HCT116 (cell line): ENCODE data around the gene FSIP2. TPM values are rescaled to one million over a fixed set of nuclear protein-coding genes. Genes with fewer than 3 reads are reported as not detected.

ENCODE experiments used
- ATAC-seq: fragments of 200-7000 bp; cut with Tn5 transposase; 2 replicates; pipeline ENCODE4 v1.9.1; 2020; ENCODE audit warnings: mild to moderate bottlenecking, moderate library complexity
- BruUV-seq: library from RNA; stranded (reverse); fragments of 400-500 nt; replicated peaks from 2 replicates; lab custom pipeline; 2021; lab: Mats Ljungman, UMichigan
- CTCF ChIA-PET: fragments of 300-600 bp; sonication (Branson Sonifier 250); formaldehyde crosslinking; loops from one replicate; lab custom pipeline; 2021; ENCODE audit warnings: antibody characterized with exemption; lab: Charles Lee
- POLR2A ChIA-PET: fragments of 300-600, 350-600 bp; sonication (Branson Sonifier 250); formaldehyde crosslinking; loops from one replicate; lab custom pipeline; 2021; ENCODE audit warnings: antibody characterized with exemption; lab: Charles Lee
- RAD21 ChIA-PET, 2 experiments: fragments of 300-600 bp; sonication (Branson Sonifier 250); formaldehyde crosslinking; loops; one replicate each; lab custom pipeline; 2023; ENCODE audit warnings: low total read pairs in 2 of 2; ENCODE audit not compliant: uncharacterized antibody in 2 of 2, unreplicated experiment in 2 of 2, low non-redundant PET in 1 of 2; lab: Charles Lee
- DNase-seq: peaks from one replicate; pipeline ENCODE4 v3.0.0-alpha.2; 2010; ENCODE audit warnings: low read depth, low spot score
- H2AFZ ChIP-seq: fragments of 200-600 bp; shearing (Covaris generic), sonication (generic); 2 replicates; pipeline ENCODE4 v1.6.1; 2017; ENCODE audit warnings: low read depth, mixed run types, mixed read lengths, antibody characterized with exemption, low read length; ENCODE audit not compliant: poor library complexity, severe bottlenecking
- H3K27ac ChIP-seq: 2 replicates; pipeline ENCODE4 v1.5.1; 2012; ENCODE audit warnings: low read depth, low read length
- H3K27me3 ChIP-seq: fragments of 200-600 bp; sonication (generic); 2 replicates; pipeline ENCODE4 v1.6.1; 2016; ENCODE audit warnings: mixed run types, low read length, mixed read lengths; ENCODE audit not compliant: insufficient read depth
- H3K36me3 ChIP-seq, 2 experiments: fragments of 200-500 bp in 1 of 2; fragments of 200-600 bp in 1 of 2; sonication (Bioruptor generic) in 1 of 2; sonication (generic) in 1 of 2; 2 replicates each; pipeline versions ENCODE4 v1.5.1 to v1.6.1; 2014 to 2016; ENCODE audit warnings: low read length in 2 of 2, inconsistent platforms in 1 of 2, mixed read lengths in 1 of 2, mixed run types in 1 of 2; ENCODE audit not compliant: insufficient read depth in 2 of 2, control insufficient read depth in 1 of 2
- H3K4me1 ChIP-seq, 2 experiments: fragments of 200-600 bp in 1 of 2; sonication (generic) in 1 of 2; 2 replicates each; pipeline versions ENCODE4 v1.5.1 to v1.6.1; 2012 to 2017; ENCODE audit warnings: low read length in 2 of 2, inconsistent platforms in 1 of 2, mild to moderate bottlenecking in 1 of 2, mixed read lengths in 1 of 2, mixed run types in 1 of 2, moderate library complexity in 1 of 2; ENCODE audit not compliant: insufficient read depth in 2 of 2, control insufficient read depth in 1 of 2
- H3K4me2 ChIP-seq: fragments of 200-600 bp; sonication (generic); 2 replicates; pipeline ENCODE4 v1.6.1; 2017; ENCODE audit warnings: mixed run types, low read length, mixed read lengths
- H3K4me3 ChIP-seq, 2 experiments: fragments of 200-600 bp in 1 of 2; sonication (generic) in 1 of 2; replicated peaks in 1 of 2; 2 replicates each; pipeline ENCODE4 v1.5.1; 2011 to 2016; ENCODE audit warnings: low read length in 2 of 2, control low read depth in 1 of 2, low read depth in 1 of 2, mild to moderate bottlenecking in 1 of 2, mixed read lengths in 1 of 2, mixed run types in 1 of 2
- H3K79me2 ChIP-seq: fragments of 200-600 bp; sonication (generic); 2 replicates; pipeline ENCODE4 v1.6.1; 2017; ENCODE audit warnings: mild to moderate bottlenecking, mixed run types, low read length, moderate library complexity, mixed read lengths; ENCODE audit not compliant: insufficient read depth
- H3K9ac ChIP-seq: fragments of 200-600 bp; sonication (generic); 2 replicates; pipeline ENCODE4 v1.6.1; 2016; ENCODE audit warnings: low read length, mixed read lengths
- H3K9me2 ChIP-seq: fragments of 200-600 bp; sonication (generic), shearing (Covaris generic); 2 replicates; pipeline ENCODE4 v1.6.1; 2017; ENCODE audit warnings: mixed run types, mild to moderate bottlenecking, moderate library complexity; ENCODE audit not compliant: insufficient read depth
- H3K9me3 ChIP-seq, 2 experiments: fragments of 200-500 bp in 1 of 2; fragments of 200-600 bp in 1 of 2; sonication (Bioruptor generic) in 1 of 2; sonication (generic) in 1 of 2; 2 replicates each; pipeline ENCODE4 v1.6.1; 2014 to 2017; ENCODE audit warnings: low read length in 2 of 2, mixed read lengths in 2 of 2, inconsistent platforms in 1 of 2, low read depth in 1 of 2, mild to moderate bottlenecking in 1 of 2, mixed run types in 1 of 2, moderate library complexity in 1 of 2; ENCODE audit not compliant: control insufficient read depth in 1 of 2, insufficient read depth in 1 of 2
- H4K20me1 ChIP-seq: fragments of 200-600 bp; sonication (generic), shearing (Covaris generic); 2 replicates; pipeline ENCODE4 v1.6.1; 2017; ENCODE audit warnings: mixed run types, mild to moderate bottlenecking, moderate library complexity; ENCODE audit not compliant: insufficient read depth
- ATF3 ChIP-seq: IDR thresholded peaks from 2 replicates; pipeline ENCODE4 v1.6.1; 2012
- CEBPB ChIP-seq: IDR thresholded peaks from 2 replicates; pipeline ENCODE4 v1.6.1; 2012; ENCODE audit warnings: low read depth
- EGR1 ChIP-seq: IDR thresholded peaks from 2 replicates; pipeline ENCODE4 v1.6.1; 2012; ENCODE audit warnings: low read depth
- ELF1 ChIP-seq: IDR thresholded peaks from 2 replicates; pipeline ENCODE4 v1.6.1; 2012; ENCODE audit warnings: low read depth, borderline replicate concordance
- EZH2phosphoT487 ChIP-seq: fragments of 200-600 bp; IDR thresholded peaks from 2 replicates; pipeline ENCODE4 v1.6.1; 2018; ENCODE audit warnings: antibody characterized with exemption, borderline replicate concordance
- JUND ChIP-seq: IDR thresholded peaks from 2 replicates; pipeline ENCODE4 v1.6.1; 2012
- POLR2AphosphoS5 ChIP-seq: IDR thresholded peaks from 2 replicates; pipeline ENCODE4 v1.6.1; 2011; ENCODE audit warnings: mild to moderate bottlenecking, low read depth, low read length, moderate library complexity
- REST ChIP-seq: IDR thresholded peaks from 2 replicates; pipeline ENCODE4 v1.6.1; 2012; ENCODE audit warnings: low read depth
- SIN3A ChIP-seq: IDR thresholded peaks from 2 replicates; pipeline ENCODE4 v1.6.1; 2012; ENCODE audit warnings: low read depth
- SRF ChIP-seq: IDR thresholded peaks from 2 replicates; pipeline ENCODE4 v1.6.1; 2012; ENCODE audit warnings: low read depth
- TCF7L2 ChIP-seq: IDR thresholded peaks from 2 replicates; pipeline ENCODE4 v1.7.0; 2011; ENCODE audit warnings: borderline replicate concordance, inconsistent platforms; ENCODE audit not compliant: insufficient read depth, insufficient read length; ENCODE audit errors: extremely low read depth
- ZBTB33 ChIP-seq: IDR thresholded peaks from 2 replicates; pipeline ENCODE4 v1.6.1; 2011; ENCODE audit warnings: mild to moderate bottlenecking, low read length, moderate library complexity; ENCODE audit not compliant: insufficient replicate concordance; ENCODE audit errors: extremely low read depth
- intact Hi-C: fragments of 100-400 bp; cut with micrococcal nuclease; formaldehyde crosslinking; loops from 2 replicates; pipeline ENCODE4 v1.10.0; 2022
- total RNA-seq: library from RNA; stranded (reverse); gene quantifications from one replicate; pipeline ENCODE4 v1.2.1, GENCODE V29; 2021; ENCODE audit not compliant: unreplicated experiment

The FSIP2 gene
- total RNA-seq, 1 experiment from 2014 or later, result not detected

GRCh38 chr2:185821467-185821866, 82.9 kb downstream of the FSIP2 start:
- H3K27ac ChIP-seq, result no peak overlapping the region
- H3K79me2 ChIP-seq, result no peaks in the 10 kb centered on the region
- H3K36me3 ChIP-seq, result no peaks in the 10 kb centered on the region
- H3K4me2 ChIP-seq, result no peak overlapping the region
- POLR2A ChIA-PET, result no interaction called here
- TF ChIP-seq EGR1 (no peak), CEBPB (no peak), TCF7L2 (no peak), SIN3A (no peak), ELF1 (no peak), REST (no peak), ATF3 (no peak), ZBTB33 (no peak), POLR2AphosphoS5 (no peak), SRF (no peak), EZH2phosphoT487 (no peak), JUND (no peak)
- H3K4me3 ChIP-seq, result no peak overlapping the region
- CTCF ChIA-PET, result no interaction called here
- H3K4me1 ChIP-seq, result no peaks in the 10 kb centered on the region
- RAD21 ChIA-PET, result no interaction called here
- intact Hi-C loops, result no loop called here
- no peak for ATAC-seq
- H2AFZ ChIP-seq, result no peak overlapping the region
- no TSS peak for BruUV-seq
- no peak for DNase-seq
- H3K9me2 ChIP-seq, result no peaks in the 10 kb centered on the region; the same call in 1 of the 2 replicates
- no peak overlapping the region for H3K9ac ChIP-seq
- no peaks in the 10 kb centered on the region for H4K20me1 ChIP-seq
- no peaks in the 10 kb centered on the region for H3K9me3 ChIP-seq
- H3K27me3 ChIP-seq, result no peaks in the 10 kb centered on the region
